NCI-H69 (cell line): ENCODE data around the gene MAN1C1.
A peak's percentile ranks its signal among the peaks of the same experiment; 100 is the strongest.

Experiments used
- DNase-seq: peaks from one replicate; lab custom pipeline; 2025; lab: John Stamatoyannopoulos, UW

The MAN1C1 gene

GRCh38 chr1:25716320-25716719, 99.7 kb downstream of the MAN1C1 start:
- DNase-seq = no peak

DNA sequence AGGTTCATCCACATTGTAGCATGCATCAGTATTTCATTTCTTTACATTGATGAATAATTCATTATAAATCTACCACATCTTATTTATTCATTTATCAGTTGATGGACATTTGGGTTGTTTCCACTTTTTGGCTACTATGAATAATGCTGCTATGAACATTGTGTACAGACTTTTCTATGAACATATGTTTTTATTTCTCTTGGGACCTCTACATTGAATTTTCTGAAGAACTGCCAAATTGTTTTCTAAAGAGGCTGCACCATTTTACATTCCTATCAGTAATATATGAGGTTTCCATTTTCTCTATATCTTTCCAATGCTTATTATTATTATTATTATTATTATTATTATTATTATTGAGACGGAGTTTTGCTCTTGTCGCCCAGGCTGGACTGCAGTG, 102.1 kb downstream of the MAN1C1 start:
- no peak for DNase-seq

DNA sequence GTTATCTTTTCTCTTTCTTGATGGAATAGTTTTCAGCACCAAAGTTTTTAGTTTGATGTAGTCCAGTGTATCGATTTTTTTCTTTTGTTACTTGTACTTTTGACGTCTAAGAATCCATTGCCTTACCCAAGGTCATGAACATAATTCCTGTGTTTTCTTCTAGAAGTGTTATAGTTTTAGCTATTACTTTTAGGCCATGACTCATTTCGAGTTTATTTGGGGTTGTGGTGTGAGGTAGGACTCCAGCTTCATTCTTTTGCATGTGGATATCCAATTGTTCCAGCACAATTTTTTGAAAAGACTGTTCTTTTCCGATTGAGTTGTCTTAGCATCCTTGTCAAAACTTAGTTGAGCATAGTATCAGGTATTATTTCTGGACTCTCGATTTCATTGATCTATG, 104.0 kb downstream of the MAN1C1 start:
- DNase-seq = no peak

DNA sequence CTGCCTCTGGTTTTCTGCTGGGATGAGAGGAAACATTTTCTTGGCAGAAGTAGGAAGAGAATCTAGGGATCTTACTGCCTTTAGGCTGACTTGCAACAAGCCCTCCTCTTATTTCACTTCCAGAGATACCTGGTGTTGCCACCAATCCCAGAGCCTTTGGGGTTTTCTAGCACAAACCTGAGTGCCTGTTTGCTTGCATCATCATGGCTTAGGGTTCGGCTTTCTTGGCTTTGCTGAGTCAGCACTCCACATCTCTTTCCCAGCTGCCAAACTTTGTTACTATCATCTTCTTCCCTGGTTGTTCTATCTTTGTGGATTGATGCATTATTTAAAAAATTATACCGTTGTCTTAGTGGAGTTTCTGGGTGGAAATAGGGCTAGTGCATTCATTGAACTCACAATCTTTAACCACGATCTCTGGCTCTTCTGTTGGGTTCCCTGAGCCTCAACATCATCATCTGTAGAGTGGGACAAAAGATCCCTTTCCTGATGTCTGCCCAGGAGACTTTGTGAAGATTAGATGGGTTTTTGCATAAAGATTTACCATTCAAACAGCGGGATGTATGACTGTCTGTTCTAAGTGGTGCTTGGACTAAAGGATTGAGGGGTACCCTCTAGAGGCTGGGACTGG, 106.8 kb downstream of the MAN1C1 start:
- DNase-seq = no peak

- no peak for DNase-seq
Observed at GRCh38 chr1:25724201-25724600, 107.6 kb downstream of the MAN1C1 start.

DNA sequence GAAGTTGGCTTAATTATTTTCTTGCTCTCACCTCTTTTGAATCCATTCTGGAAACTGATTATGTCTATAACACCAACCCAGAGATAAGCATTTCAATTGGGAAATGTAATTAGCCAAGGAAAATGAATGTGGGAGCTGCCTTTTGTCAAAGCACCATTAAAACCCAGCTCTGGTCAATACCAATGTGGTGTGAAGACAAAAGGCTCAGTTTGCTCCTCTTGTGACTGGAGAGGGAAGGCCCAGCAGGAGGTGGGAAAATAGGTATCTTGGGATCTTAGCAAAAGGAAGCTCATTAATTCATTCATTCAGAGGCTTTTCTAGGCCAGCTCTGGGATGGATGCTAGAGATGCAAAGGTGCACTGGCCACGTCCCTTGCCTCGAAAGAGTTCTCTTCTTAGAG, 108.4 kb downstream of the MAN1C1 start:
- peak; percentile 87 for DNase-seq

GRCh38 chr1:25725482-25725881, 108.9 kb downstream of the MAN1C1 start:
- DNase-seq = no peak

GRCh38 chr1:25727088-25727487, 110.5 kb downstream of the MAN1C1 start:
- DNase-seq = no peak

- peak; percentile 54 for DNase-seq
Observed at GRCh38 chr1:25727635-25728286, 111.2 kb downstream of the MAN1C1 start.

- DNase-seq = no peak
Observed at GRCh38 chr1:25728301-25728935, 111.8 kb downstream of the MAN1C1 start.

GRCh38 chr1:25729045-25729444, 112.5 kb downstream of the MAN1C1 start:
- DNase-seq = no peak

DNA sequence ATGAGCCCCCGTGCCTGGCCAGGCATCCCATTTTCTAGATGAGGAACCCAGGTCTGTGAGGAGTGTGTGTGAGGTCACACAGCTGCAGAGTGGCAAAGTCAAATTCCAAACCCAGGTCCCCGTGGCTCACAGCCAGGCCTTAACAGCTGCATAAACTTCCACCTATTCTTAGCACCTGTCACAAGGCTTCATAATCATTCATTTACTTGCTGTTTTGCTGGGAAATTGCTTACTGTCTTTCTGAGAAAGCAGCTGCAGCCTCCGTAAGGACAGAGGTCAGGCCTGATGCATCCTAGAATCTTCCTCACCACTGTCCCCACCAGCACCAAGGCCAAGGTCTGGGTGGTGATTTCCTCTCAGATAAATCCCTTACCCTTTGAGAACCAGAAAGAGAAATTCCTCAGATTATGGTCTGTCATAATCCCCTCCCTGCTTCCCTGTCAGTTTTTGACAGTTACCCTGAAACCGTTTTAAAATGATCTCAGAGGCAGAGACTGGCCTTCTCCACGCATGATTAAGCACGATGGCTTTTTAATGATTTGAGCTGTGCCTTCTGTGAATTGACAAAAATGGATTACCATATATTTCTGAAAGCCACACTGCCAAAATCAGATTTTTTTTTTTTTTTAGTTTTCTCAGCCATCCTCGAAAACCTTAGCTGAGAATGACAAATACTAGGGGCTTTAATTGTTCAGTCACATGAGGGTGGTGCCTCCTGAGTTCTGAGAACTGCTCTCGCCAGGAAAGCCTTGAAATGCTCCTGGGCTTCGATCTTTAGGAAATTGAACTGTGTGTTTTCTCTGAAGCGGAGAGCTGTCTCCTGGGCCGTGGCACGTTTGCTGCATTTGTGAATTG, 113.4 kb downstream of the MAN1C1 start:
- peak; percentile 66 for DNase-seq

GRCh38 chr1:25731148-25731547, 114.6 kb downstream of the MAN1C1 start:
- no peak for DNase-seq

DNA sequence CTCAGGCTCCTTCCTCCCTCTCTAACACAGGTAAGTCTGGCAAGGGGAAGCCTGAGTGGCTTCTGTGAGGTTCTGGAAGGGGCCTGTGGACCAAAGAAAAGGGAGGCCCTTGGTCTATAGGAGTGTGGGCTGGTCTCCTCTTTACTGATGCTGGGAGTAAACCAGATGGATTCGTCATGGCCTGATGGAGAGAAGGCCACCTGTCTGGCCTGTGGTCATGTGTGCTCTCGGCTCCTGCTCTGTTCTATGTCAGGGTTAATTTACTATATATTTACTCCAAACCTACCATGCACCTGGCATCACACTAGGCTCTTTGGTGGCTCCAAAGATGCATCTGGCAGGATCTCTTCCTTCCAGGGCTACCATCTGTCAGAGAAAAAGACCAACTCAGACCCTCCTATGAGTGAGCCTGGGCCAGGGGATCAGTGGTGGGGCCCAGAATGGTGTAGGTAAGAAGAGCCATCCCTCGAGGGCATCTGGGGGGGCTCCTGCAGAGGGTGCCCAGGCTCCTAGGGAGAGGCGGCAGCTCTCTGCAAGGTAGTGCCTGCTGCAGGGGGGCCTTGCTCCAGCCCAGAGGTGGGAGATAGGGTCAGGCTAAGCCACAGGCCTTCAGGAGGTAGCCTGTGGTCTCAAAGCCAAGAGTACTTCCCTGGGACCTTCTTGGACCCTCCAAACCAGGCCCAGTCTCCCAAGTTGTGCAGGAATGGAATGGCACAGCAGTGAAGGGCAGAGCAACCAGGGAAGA, 115.2 kb downstream of the MAN1C1 start:
- DNase-seq = peak; percentile 76

DNA sequence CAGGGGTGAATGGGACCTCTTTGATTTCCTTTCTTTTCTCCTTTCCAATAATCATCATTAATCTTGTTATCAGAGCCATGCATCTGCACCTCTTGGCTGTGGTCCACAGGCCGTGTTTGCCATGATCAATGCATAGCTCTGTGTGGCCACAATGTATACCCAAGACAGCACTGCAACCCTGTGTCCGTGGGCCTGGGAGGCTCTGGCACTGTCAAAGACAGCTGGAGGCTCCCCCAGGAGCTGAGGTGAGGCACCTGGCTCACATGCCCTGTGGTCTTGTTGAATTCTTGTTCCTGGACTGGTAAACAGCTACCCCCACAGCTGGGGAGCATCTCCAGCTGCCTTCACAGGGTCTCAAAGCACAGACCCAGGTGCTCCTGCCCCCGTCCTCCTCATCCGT, 116.2 kb downstream of the MAN1C1 start:
- DNase-seq = peak; percentile 52

- no peak for DNase-seq
Observed at GRCh38 chr1:25733271-25733670, 116.7 kb downstream of the MAN1C1 start.

DNA sequence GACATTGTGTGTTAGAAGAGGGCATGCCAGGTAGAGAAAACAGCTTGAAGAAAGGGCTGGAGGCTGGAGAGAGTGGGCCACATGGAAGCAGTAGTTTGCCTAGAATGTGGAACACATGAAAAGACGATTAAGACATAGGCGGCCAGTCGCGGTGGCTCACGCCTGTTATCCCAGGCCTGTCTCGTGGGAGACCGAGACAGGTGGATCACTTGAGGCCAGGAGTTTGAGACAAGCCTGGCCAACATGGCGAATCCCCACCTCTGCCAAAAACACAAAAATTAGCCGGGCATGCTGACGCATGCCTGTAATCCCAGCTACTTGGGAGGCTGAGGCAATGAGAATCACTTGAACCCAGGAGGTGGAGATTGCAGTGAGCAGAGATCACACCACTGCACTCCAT, 118.4 kb downstream of the MAN1C1 start:
- DNase-seq = peak; percentile 6

- no peak for DNase-seq
Observed at GRCh38 chr1:25735956-25736529, 119.5 kb downstream of the MAN1C1 start.

DNA sequence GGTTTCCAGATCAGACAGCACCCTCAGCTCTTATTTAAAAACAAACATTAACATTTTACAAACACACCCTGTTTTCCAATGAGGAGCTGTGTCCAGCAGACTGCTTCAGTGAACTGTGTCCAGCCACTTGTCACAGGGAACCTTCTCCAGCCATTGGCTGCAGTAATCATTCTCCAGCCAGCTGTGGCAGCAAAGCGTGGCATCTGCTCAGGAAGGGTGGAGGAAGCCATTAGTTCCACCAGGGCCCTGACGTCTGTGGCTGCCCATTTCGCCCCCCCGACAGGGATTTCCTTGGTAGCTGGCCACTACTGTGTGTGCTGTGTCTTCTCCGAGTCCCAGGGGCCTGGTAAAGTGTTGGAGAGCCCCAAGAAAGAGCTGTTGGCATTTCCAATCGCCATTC, 120.5 kb downstream of the MAN1C1 start:
- peak; percentile 7 for DNase-seq

GRCh38 chr1:25738499-25738898, 121.9 kb downstream of the MAN1C1 start:
- no peak for DNase-seq

- DNase-seq = no peak
Observed at GRCh38 chr1:25739341-25739740, 122.8 kb downstream of the MAN1C1 start.

GRCh38 chr1:25740071-25740470, 123.5 kb downstream of the MAN1C1 start:
- no peak for DNase-seq
